Measurements from ENCODE around the gene GLS.

Gene GLS

GRCh38 chr2:190979906-190980629, 99.4 kb downstream of the GLS start:
- no peak overlapping the region for H3K27ac ChIP-seq (replicated peaks)
- no peak overlapping the region for H3K4me3 ChIP-seq (replicated peaks; ENCODE audit: insufficient read depth, low read length)
- no peaks in the 10 kb centered on the region for H3K27me3 ChIP-seq (ENCODE audit: insufficient read depth, poor library complexity, severe bottlenecking)
- no peak for DNase-seq (ENCODE audit: low read depth in 1 of 2, low spot score in 1 of 2)
- no peak for TF ChIP-seq SPI1 (IDR thresholded peaks at IDR 0.05; ENCODE audit: borderline replicate concordance, low read depth)
- no peak for TF ChIP-seq REST (IDR thresholded peaks at IDR 0.05; ENCODE audit: insufficient replicate concordance, low read depth)
- no peak for TF ChIP-seq POLR2AphosphoS5 (IDR thresholded peaks at IDR 0.05; ENCODE audit: low read depth)
- TF ChIP-seq GABPA (IDR thresholded peaks at IDR 0.05; ENCODE audit: low read depth): no peak
- no peak for TF ChIP-seq CTCF (IDR thresholded peaks at IDR 0.05; ENCODE audit: insufficient read depth, low read length)

- H3K27ac ChIP-seq (replicated peaks): no peak overlapping the region
- no peak for DNase-seq (ENCODE audit: low read depth in 1 of 2, low spot score in 1 of 2)
- TF ChIP-seq CTCF (IDR thresholded peaks at IDR 0.05; ENCODE audit: insufficient read depth, low read length) (no peak), POLR2AphosphoS5 (IDR thresholded peaks at IDR 0.05; ENCODE audit: low read depth) (no peak), SPI1 (IDR thresholded peaks at IDR 0.05; ENCODE audit: borderline replicate concordance, low read depth) (no peak), REST (IDR thresholded peaks at IDR 0.05; ENCODE audit: insufficient replicate concordance, low read depth) (no peak), GABPA (IDR thresholded peaks at IDR 0.05; ENCODE audit: low read depth) (no peak)
- H3K27me3 ChIP-seq (ENCODE audit: insufficient read depth, poor library complexity, severe bottlenecking): no peaks in the 10 kb centered on the region
- no peak overlapping the region for H3K4me3 ChIP-seq (replicated peaks; ENCODE audit: insufficient read depth, low read length)
Observed at GRCh38 chr2:190980630-190981209, 100.1 kb downstream of the GLS start.

GRCh38 chr2:190981333-190981732, 100.7 kb downstream of the GLS start:
- DNase-seq (ENCODE audit: low read depth in 1 of 2, low spot score in 1 of 2): no peak
- Histone ChIP-seq H3K27ac (replicated peaks) (no peak overlapping the region), H3K4me3 (replicated peaks; ENCODE audit: insufficient read depth, low read length) (no peak overlapping the region), H3K27me3 (ENCODE audit: insufficient read depth, poor library complexity, severe bottlenecking) (no peaks in the 10 kb centered on the region)
- TF ChIP-seq REST (IDR thresholded peaks at IDR 0.05; ENCODE audit: insufficient replicate concordance, low read depth): no peak
- no peak for TF ChIP-seq GABPA (IDR thresholded peaks at IDR 0.05; ENCODE audit: low read depth)
- TF ChIP-seq CTCF (IDR thresholded peaks at IDR 0.05; ENCODE audit: insufficient read depth, low read length): no peak
- no peak for TF ChIP-seq SPI1 (IDR thresholded peaks at IDR 0.05; ENCODE audit: borderline replicate concordance, low read depth)
- no peak for TF ChIP-seq POLR2AphosphoS5 (IDR thresholded peaks at IDR 0.05; ENCODE audit: low read depth)
